Hippocampal formation (tissue), 2 donors: Measurements from ENCODE around the gene FZD4.
"Not testable (repeated sequence)": the region's sequence is repeated elsewhere in the genome, so short reads cannot be mapped to it uniquely, and the experiment has no call there.

Experiments used
- DNase-seq, 2 donors: peaks; one replicate each; lab custom pipeline; 2025; lab: John Stamatoyannopoulos, UW

The FZD4 gene

DNA sequence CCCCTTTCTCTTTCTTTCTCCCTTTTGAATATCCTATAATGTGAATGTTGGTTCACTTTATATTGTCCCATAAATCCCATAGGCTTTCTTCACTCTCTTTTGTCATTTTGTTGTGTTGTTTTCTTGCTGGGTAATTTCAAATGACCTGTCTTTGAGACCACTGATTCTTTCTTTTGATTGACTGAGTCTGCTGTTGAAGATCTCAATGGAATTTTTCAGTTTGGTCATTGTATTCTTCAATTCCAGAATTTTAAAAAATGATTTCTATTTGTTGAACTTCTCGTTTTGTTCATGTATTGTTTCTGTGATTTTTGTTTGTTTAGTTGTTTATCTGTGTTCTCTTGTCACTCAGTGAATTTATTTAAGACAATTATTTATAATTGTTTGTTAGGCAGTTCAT, 17.5 kb upstream of the FZD4 start:
- DNase-seq: no peak

DNA sequence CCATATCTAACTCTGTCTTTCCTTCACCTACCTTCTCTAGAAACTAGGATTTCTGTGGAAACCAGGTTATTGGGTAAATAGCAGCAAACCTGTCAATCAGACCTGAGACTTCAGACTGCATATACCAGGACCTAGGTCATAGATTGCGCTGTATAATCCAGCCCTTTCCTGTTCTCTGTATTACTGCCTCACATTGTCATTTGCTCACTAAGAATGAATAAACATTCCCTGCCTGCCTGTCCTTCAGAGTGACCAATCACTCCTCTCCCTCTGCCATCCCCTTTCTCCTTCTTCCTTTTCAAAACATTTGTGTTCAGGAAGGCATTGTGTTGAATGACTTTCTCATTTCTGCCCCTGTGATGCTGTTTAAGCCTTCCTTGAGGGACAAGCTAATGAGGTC, 14.1 kb upstream of the FZD4 start:
- DNase-seq: no peak

DNA sequence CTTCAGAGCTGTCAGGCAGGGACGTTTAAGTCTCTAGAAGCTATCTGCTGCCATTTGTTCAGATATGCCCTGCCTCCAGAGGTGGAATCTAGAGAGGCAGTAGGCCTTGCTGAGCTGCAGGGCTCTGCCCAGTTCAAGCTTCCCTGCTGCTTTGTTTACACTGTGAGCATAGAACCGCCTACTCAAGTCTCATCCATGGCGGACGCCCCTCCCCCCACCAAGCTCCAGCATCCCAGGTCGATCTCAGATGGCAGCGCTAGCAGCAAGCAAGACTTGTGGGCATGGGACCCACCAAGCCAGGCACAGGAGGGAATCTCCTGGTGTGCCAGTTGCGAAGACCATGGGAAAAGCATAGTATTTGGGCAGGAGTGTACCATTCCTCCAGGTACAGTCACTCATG, 12.4 kb upstream of the FZD4 start:
- not testable (repeated sequence) for DNase-seq

DNA sequence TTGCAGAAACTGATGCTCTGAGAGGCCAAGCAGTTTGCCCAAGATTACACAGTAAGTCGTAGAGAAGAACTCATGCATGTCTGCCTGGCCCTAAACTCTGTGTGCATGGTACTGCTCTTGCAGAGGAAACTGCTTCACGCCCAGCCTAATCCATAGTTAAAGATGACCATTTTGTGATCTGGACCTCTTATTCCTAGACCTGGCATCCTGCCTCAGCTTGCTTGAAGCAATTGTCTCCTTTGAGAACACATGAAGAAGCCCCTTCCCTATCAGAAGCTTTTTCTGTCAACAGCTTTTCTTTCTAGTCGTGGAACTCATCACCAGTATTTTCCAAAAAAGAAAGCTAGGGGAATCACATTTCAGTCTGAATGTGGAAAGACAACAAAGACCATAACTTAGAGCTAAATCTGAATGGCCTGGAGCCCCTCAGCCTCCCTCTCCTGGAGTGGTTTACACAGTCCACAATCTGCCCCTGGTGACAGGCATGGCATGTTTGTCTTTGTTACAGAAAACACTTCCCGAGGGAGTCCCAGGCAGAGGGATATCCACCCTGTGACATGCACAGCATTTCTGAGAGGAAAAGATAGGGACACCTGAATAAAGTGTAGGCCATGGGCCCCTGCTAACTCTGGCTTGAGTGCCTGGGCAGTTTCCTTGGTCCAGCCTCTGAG, 2.9 kb upstream of the FZD4 start:
- DNase-seq: no peak

DNA sequence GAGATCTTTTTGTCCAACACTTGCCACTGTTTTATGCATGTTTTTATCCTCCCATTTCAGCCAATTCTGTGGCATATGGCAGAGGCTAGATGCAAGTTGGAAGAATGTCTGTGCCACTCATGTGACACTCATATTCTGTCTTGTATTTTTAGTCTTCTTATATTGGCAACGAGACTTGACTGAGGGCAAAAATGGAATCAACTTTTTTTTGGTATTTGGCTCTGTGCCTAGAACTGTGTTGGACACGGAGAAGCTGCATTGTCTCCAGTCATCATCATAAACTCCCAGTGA, 1.7 kb upstream of the FZD4 start:
- DNase-seq: no peak

DNA sequence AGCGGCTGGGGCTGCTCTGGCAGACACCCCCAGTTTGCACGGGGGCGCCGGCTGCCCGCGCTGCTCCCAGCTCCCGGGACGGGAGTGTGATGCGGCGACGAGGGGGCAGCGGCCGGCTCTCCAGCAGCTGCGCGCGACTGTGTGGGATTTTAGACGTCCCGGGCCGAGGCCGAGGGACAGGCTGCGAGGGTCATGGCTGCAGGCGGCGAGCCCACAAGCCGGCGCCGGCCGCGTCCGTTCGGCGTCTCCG, 159 bp downstream of the FZD4 start:
- DNase-seq: no peak

DNA sequence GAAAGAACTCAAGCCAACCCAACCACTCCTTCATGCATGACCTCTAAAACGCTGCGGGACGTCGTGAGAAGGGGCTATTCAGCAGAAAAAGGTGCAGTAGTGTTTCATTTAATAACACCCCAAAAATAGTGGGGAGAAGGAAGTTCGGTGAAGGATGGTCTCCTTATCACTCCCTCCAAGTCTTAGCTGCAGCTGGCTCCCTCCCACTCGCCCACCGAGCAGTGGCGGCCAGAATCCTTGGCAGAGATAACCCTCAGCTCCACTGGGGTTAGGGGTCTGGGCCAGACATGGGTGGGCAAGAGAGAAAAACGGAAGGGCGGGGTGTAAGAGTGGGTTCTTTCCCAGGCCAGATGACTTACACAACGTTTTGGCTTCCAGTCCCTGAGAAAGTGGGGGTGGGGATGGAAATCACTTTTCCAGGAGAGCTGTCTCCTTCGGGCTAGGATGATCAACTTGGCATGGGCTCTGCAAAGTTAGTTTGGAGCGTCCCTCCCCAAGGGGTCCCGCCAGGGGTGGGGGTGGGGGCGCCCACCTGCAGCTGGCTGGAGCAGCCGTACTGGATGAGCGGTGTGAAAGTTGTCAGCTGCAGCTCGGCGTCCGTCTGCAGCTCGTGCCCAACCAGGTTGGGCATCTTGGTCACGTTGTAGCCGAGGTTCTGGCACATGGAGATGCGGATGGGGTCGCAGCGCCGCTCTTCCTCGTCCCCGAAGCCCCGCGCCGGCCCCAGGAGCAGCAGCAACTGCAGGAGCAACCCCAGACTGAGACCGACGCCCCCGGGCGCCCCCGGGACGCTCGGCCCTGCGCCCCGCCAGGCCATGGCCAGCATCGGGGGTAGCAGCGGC, 705 bp downstream of the FZD4 start:
- DNase-seq: no peak

DNA sequence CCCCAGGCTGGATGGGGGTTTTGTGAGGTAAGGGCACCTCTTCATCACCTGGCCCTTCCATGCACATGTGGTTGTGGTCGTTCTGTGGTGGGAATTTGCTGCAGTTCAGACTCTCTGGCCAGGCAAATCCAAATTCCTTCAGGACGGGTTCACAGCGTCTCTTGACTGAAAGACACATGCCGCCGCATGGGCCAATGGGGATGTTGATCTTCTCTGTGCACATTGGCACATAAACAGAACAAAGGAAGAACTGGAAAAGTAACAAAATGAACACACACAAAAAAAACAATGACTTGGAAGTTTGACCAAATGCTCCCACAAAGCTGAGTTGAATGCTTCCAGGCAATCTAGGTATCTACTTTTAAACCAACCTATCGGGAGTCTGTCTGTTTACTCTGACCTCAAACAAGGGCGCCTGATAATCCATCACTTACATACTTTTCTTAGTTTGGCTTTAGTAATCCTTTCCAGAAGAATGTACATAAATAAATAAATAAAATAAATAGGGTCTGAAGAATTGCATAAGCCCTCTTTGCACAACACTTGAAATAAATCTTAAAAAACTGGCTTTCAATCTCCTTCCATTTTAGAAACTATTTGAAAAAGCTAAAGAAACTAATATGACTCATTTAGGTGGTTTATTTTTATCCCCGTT, 2.8 kb downstream of the FZD4 start:
- no peak for DNase-seq

DNA sequence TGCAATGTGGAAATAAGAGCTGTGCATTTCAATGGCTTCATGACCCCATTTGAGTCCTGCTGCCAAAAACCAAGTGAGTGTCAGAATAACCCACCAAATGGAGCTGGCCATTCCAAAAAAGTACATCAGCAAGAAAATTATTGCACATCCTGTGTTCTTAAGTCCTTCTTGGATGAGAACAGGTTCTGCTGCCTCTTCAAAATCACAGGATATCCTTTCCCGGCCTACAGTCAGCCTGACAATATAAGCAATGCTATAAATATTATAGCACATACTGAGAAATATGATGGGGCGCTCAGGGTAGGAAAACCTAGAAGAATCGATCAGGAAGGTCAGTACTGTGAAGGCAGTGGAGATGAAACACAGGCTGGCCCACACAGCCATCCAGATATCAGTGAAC, 3.5 kb downstream of the FZD4 start:
- DNase-seq: no peak

DNA sequence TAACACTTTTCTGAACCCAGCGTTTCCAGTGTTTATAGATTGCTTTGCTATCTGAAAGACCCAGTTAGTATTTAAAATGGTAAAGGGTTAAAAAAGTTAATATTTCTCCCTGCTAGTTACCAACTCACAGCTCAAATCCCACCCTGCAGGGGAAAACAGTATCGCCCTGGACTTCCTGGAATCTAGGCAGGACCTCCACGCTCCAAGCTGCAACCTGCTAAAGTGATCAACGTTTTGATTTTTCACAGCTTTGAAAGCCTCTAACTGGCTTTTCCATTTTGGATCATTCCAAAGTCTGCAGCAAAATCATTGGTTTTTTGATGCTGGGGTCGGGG, 4.6 kb downstream of the FZD4 start:
- no peak for DNase-seq

DNA sequence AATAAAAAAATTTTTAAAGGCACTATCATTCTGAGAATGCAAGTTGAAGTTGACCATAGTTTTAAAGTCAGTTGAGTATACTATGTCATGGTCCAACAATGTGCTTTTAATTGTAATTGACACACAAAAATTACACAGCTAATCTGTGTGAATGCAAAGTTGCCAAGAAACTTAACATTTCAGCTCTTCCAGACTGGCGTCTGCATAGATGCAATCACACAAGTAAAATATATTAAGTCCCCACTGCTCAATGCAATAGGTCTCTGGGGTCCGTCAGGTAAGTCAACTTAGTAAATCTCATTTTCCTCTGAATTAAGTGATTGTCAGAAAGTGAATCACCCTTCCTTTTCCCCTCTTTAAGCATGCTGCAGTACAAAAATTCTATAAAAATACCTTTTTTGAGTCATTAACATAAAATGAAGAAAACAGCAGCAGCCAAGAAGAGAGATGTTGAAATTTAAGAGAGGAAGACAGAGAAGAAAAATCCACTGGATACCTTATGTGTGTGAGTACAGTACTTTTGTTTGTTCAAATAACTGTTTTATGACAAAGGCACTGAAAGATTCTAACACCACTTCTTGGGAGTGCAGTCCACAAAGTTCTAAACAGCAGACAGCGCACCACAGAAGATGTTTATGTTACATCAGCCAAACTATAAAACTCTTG, 5.1 kb downstream of the FZD4 start:
- no peak for DNase-seq

DNA sequence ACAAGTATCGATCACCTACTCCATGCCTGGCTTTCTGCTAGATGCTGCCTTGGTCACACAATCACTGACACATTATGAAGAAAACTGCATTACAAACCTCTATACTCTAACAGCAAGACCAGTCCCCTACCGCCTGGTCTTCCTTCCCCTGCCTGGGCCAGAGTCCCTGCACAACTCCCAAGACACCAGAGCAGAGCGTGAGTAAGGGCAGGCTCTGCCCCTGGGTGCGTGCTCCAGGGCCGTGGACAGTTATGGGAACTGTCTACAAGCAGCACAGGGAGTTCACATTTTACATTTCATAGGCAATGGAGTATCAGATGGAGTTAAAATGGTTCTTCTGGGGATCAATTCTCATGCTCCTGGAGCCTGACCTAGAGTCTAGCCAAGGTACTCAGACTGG, 6.5 kb downstream of the FZD4 start:
- no peak for DNase-seq

DNA sequence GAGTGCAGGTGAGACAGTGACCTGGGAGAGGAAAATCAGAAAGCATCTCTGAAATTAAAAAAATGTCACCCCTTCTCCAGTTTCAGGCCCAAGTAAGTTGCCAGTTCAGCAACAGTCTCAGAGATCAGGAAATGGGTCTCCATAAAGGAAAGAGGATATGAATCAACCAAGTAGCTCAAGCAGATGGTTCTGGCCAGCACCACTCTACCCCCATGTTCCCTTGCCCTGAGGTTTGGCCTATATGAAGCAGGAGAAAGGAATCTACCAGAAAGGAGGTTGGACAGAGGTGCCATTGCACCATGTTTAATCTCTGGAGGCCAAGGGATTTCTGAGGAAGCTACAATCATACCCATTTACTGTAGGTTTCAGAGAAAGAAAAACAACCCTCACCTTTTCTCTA, 7.7 kb downstream of the FZD4 start:
- DNase-seq: no peak

DNA sequence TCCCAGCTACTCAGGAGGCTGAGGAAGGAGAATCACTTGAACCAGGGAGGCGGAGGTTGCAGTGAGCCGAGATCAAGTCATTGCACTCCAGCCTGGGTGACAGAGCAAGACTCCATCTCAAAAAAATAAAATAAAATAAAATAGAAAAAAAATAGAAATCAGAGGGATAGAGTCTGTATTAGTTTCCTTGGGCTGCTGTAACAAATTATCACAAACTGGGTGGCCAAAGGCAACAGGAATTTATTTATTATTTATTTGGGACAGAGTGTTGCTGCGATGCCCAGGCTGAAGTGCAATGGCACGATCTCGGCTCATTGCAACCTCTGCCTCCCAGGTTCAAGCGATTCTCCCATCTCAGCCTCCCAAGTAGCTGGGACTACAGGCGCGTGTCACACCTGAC, 11.7 kb downstream of the FZD4 start:
- not testable (repeated sequence) for DNase-seq

DNA sequence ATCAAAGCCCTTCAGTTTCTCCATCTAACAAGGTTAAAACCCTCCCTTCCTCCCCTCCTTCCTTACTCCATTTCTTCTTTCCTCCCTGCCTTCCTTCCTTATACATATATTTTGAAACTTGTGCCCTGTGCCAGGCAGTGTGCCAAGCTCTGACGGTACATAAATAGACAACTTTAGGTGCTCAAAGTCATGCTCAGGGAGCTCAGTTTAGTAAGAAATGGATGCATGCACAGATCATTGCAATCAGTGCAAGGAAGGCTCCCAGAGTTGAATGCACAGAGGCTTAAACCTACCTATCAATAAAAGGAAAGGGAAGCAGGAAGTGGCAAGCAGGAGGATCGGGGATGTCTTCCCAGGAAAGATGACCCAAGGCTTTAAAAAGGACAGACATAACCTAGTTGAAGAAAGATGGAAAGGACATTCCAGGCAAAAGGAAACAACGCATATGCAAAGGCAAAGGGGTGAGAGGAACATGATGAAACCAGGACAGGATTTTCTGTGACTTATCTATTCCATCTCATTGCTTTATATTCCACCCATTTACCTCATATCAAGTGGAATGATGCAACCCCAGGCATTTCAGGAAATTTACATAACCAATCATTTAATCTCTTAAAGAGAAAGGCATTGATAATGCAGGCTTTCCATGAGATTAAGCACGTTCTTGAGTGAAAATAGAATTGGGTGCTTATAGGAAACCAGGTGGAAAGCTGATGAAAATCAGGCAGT, 13.2 kb downstream of the FZD4 start:
- DNase-seq: no peak

DNA sequence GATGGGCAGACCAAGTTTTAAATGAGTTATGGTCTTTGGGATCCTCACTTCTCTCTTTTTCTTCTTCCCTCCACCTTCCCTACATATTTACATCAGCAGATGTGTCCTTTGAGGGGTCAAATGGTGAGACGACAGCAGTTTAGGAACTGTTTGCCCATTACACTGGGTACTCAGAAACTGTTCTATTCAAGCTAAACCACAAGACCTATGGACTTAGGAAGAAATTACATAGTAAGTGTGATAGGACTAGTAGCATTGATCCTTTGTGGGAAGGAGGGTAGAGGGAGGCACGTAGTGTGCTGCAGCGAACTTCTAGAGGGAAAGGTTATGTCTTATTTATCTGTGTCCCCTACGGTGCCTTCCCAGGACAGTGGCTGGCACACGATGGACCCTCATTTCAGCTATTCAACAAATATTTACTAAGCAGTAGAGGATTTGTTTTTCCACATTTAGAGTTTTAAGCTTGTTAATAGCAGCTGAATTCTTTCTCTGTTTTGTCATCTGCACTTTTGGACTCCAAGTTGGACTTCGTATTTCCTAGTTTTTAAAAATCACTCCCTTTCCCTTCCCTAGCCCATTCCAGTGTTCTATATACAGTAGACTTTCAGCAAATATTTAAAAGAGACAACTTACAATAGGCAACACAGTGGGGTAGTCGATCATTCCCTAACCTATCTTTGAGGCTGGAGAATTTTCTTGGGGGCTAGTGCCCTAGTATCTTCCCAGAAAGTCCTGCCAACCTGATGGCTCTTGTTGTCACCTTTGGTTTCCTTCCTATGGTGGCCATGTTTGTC, 13.9 kb downstream of the FZD4 start:
- DNase-seq: no peak

DNA sequence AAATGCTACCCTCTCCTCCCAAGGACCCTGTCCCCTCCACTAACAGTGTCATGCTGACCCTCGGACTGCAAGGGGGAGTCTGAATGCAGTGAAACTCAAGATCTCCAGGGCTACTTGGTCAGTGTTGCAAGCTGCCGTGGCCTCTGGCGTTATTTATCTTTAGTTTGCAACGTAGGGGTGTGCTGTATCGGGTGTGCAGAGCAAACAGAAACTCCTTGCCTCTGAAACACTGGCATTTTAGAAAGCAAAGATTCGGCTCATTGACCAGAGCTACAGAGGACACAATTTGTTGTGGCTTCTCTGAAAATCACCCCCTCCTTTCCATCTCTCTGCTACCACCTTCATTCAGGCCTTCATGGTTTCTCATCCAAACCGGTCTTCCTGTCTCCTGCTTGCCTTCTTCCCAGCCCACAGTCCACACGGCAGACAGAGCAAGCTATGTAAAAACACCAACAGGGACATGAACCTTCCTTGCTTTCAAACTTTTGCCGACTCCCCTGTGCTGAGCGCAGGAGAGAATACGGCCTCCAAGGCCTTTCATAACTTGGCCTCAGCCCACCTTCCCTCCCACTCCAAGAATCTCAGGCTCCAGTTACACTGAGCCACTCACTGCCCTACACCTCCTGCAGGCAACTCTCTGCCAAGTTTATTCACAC, 14.9 kb downstream of the FZD4 start:
- DNase-seq: no peak

DNA sequence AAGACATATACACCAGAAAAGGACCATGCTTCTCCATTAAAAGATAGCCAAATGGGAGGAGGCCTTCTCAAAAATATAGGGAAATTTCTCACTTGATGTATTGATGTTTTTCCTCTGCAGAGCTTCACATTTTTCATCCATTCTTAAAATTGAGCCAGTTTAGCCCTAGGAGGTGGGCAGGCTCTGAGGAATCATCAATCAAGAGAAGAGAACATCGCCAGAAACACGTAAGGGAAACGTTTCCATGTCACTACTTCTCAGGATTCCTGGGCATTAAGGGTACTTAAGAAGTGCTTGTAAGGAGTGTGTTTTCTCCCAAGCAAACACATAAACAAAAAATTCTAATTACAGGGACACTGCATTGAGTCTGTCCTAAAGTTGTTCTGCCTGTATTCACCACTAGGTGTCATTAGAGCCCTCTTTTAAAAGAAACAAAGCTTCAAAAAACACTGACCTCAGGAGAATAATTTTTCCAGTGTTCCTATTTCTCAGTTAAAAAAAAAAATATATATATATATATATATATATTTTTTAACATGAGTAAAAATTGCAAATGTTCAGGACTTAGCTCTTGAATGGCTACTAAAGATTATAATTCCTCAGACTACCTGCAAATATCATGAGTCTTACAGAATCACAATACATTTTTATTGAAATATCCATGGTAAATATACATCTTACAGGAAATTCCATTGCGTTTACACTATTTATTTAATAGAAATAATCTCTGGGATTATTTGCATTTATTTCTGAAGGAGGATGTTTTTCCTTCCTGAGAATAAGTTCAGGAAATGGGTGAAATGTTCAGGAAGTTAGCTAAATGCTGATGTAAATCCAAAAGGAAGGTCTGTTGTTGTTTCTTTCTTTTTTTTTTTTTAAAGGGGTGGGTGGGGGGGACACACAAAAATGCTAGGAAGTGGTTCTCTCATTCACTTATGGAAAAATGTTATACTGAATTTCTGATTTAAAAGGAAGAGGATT, 16.0 kb downstream of the FZD4 start:
- peak in 1 of 2 donors; percentile 73 for DNase-seq

DNA sequence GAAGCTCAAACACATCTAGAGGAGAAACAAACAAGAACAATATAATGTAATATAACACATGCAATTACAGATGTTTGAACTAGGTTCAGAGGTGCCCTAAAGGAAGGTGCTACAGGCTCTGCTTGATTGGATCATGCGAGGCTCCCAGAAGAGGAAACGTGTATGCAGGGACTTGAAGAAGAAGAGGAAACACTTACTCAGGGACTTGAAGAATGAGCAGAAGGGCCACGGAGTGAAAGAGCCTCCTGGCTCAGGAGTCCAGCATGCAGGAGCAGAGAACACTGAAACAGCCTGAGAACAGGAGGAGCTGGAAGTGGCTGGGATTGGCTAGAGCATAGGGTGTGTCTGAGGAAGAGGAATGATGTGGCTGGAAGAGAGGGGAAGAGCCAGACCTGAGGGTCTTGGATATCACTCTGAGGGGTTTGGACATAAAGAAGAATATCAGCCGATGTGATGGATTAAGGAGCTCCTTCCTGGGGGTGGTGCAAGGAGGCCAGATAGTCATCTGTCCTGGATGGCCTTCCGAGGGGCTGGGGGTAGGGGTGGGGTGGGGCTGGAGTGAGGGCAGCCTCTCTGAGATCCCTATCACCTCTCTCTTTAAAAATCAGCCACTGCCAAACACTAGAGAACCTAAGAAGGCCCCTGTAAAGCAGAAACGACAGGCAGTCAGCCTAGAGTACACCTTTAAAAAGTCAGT, 16.8 kb downstream of the FZD4 start:
- DNase-seq: no peak
